Duodenal mucosa (tissue), 2 donors: Measurements from ENCODE around the gene CERS6.

ENCODE experiments used
- H3K27ac ChIP-seq: one replicate; pipeline ENCODE4 v1.7.0; 2013; ENCODE audit warnings: low read depth, low read length
- H3K27me3 ChIP-seq, 2 donors: one replicate each; pipeline ENCODE4 v1.7.0; 2013; ENCODE audit warnings: low read length in 2 of 2, control low read depth in 1 of 2; ENCODE audit not compliant: insufficient read depth in 2 of 2, control insufficient read depth in 1 of 2
- H3K36me3 ChIP-seq, 2 donors: one replicate each; pipeline ENCODE4 v1.7.0; 2013; ENCODE audit warnings: low read length in 2 of 2, control low read depth in 1 of 2; ENCODE audit not compliant: insufficient read depth in 2 of 2, control insufficient read depth in 1 of 2
- H3K4me1 ChIP-seq, 2 donors: one replicate each; pipeline ENCODE4 v1.7.0; 2013; ENCODE audit warnings: low read length in 2 of 2, control low read depth in 1 of 2; ENCODE audit not compliant: insufficient read depth in 2 of 2, control insufficient read depth in 1 of 2
- H3K4me3 ChIP-seq, 2 donors: one replicate each; pipeline ENCODE4 v1.7.0; 2013; ENCODE audit warnings: low read length in 2 of 2, low read depth in 1 of 2
- H3K9ac ChIP-seq, 2 donors: one replicate each; pipeline ENCODE4 v1.7.0; 2013; ENCODE audit warnings: low read length in 2 of 2, low read depth in 1 of 2
- H3K9me3 ChIP-seq, 2 donors: one replicate each; pipeline ENCODE4 v1.7.0; 2013; ENCODE audit warnings: low read length in 2 of 2, control low read depth in 1 of 2; ENCODE audit not compliant: control insufficient read depth in 1 of 2

CERS6 gene

DNA sequence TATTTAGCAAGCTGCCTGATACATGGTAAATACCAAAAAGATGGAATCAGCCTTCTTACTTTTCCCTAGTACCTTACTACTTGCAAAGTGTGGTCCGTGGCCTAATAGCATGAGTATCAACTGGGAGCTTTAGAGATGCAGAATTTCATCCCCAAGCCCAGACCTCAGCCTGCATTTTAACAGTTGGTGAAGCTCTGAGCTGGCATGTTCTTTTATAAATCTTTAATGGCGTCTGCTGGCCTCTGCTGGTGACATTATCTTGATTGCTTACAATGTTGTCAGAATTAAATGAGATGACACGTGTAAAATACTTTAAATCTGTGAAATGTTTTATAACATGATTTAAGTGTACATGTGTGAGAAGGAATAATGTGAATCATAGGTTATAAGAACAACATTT lies 231.2 kb downstream of the CERS6 start:
- Histone ChIP-seq H3K27ac (no peak overlapping the region), H3K4me3 (no peak overlapping the region), H3K27me3 (no peaks in the 10 kb centered on the region), H3K4me1 (peaks cover 3 to 16% of the 10 kb centered on the region in 2 donors), H3K36me3 (no peaks in the 10 kb centered on the region), H3K9ac (no peak overlapping the region), H3K9me3 (no peaks in the 10 kb centered on the region)

DNA sequence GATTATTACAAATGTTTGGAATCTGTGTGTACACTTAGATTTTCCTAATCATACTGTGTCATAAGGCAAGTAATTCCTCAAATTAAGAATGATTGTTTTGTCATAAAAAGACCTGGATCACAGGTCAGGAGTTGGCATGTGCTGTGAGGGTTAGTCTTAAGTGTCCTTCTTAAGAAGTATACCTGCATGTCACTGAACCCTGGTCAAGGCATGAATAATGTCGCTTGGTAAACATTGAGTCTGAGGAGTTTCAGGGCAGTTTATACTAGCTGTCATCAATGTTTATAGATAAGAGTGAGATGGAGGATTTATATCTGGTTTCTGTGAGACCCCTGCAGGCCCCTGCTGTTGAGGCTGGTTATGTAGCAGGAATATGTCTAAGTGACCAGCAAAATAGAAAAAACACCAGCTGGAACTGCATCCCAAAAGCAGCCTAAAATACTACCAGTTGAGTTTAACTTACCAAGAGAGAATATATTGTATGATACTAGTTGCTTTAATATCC lies 234.4 kb downstream of the CERS6 start:
- H3K27me3 ChIP-seq: no peaks in the 10 kb centered on the region

DNA sequence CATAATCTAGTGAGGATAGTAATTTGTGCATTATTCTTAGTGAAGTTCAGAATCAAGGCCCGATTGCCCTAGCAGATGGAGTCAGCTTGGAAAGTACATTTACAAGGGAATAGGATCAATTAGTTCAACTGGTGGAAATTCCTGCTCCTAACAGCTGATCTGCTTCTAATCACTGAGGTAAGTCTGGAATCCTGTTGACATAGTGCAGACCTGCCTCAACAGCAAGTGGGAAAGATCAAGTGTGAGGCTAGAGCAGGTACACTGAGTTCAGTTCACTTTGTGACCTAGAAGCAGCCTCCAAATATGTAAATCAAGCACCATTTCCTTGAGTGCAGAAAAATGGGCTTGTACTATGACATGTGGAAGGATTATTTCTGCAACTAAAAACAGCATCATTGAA lies 235.1 kb downstream of the CERS6 start:
- Histone ChIP-seq H3K4me3 (no peak overlapping the region), H3K9ac (no peak overlapping the region), H3K27ac (no peak overlapping the region), H3K9me3 (no peaks in the 10 kb centered on the region), H3K4me1 (peaks cover 3 to 24% of the 10 kb centered on the region in 2 donors), H3K27me3 (no peaks in the 10 kb centered on the region), H3K36me3 (peaks cover 0 to 9% of the 10 kb centered on the region in 2 donors)

More for the DNA sequence above, 234.4 kb downstream of the CERS6 start:
- Histone ChIP-seq H3K36me3 (peaks cover 0 to 3% of the 10 kb centered on the region in 2 donors), H3K4me1 (peaks cover 3 to 24% of the 10 kb centered on the region in 2 donors), H3K27ac (no peak overlapping the region), H3K4me3 (no peak overlapping the region), H3K9me3 (no peaks in the 10 kb centered on the region), H3K9ac (no peak overlapping the region)

DNA sequence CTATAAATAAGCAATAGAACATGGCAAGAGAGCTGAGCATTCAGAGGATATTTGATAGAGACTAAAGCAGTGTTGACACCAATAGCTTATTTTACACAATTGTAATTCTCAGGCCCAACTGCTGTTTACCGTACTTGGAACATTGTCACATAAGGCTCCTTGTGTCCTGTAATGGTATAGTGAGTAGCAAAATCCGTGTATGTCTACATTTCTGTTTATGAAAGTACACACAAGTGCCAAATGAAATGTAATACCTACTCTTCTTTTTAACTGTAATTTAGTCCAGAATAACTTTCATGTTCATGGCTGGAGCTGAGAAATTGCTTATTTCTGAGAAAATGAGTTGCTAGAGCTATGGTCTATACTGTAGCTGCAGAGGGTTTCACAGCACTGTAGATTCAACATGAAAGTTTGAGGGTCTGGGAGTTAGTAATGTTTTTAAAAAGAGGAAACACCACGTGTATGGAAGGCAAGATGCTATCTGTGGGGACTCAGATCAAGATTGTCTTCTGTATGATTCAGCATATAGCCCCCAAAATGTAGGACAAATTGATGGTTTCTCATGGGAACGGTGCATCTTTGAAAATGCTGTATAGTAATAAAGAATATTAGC lies 236.2 kb downstream of the CERS6 start:
- Histone ChIP-seq H3K4me3 (no peak overlapping the region), H3K9me3 (no peaks in the 10 kb centered on the region), H3K27me3 (no peaks in the 10 kb centered on the region), H3K4me1 (peaks cover 3 to 25% of the 10 kb centered on the region in 2 donors), H3K36me3 (peaks cover 0 to 11% of the 10 kb centered on the region in 2 donors), H3K9ac (no peak overlapping the region), H3K27ac (no peak overlapping the region)

DNA sequence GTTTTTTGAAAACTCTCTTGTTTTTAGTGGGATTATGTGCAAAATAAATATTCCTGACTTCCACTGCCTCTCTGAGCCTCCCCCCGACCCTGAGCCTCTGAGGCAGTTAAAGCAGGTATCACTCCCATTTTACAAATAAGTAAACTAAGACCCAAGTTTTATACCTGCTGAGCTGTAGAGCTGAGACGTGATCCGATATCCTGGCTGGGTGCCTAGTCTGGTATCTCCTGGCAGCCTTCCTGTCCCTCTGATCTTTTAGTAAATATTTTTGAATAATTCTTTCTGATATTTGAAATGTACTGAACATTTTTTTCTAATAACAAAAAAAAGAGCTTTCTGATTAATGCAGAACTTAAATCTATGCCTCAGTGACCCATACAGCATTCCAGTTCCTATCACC lies 238.1 kb downstream of the CERS6 start:
- H3K4me3 ChIP-seq: no peak overlapping the region
- H3K36me3 ChIP-seq: peaks cover 0 to 11% of the 10 kb centered on the region in 2 donors
- no peak overlapping the region for H3K27ac ChIP-seq
- no peaks in the 10 kb centered on the region for H3K27me3 ChIP-seq
- peaks cover 9 to 25% of the 10 kb centered on the region in 2 donors for H3K4me1 ChIP-seq
- H3K9me3 ChIP-seq: no peaks in the 10 kb centered on the region
- no peak overlapping the region for H3K9ac ChIP-seq

DNA sequence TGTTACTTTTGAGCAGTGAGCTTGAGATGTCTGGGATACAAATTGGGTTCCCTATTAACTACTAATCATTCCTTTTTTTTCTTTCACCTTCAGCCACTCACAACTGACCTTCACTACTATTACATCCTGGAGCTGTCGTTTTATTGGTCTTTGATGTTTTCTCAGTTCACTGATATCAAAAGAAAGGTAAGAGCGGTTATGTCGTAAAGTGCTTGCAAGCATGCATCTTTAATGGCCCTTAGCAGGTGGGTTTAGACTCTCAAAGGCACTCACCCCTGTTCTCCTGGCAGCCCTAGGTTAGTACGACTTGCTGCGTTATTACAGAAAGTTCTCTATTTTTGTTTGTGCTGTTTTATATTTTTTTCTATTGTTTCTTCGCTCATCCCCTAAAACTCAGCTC lies 238.8 kb downstream of the CERS6 start:
- Histone ChIP-seq H3K36me3 (peaks cover 0 to 11% of the 10 kb centered on the region in 2 donors), H3K27ac (no peak overlapping the region), H3K27me3 (no peaks in the 10 kb centered on the region), H3K9me3 (no peaks in the 10 kb centered on the region), H3K4me1 (peaks cover 11 to 32% of the 10 kb centered on the region in 2 donors), H3K4me3 (no peak overlapping the region), H3K9ac (no peak overlapping the region)

DNA sequence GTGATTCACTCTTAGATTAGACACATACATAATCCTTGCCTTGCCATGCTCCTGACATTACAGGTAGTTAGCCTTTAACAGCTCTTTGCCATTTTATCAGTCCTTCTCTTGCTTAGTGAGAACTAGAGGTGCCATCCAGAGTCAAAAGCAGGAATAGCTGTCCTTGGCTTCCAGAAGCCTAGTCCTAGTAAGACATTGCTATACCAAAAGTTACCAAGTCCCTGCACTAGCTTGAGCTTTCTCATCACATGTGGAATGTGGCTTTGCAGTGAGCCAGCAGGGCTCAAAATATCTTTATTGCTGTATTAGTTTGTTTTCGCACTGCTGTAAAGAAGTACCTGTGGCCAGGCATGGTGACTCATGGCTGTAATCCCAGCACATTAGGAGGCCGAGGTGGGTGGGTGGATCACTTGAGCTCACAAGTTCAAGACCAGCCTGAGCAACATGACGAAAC lies 241.6 kb downstream of the CERS6 start:
- Histone ChIP-seq H3K9me3 (no peaks in the 10 kb centered on the region), H3K27me3 (no peaks in the 10 kb centered on the region), H3K4me3 (no peak overlapping the region), H3K4me1 (peaks cover 25 to 43% of the 10 kb centered on the region in 2 donors), H3K9ac (no peak overlapping the region), H3K27ac (peak overlapping the region; percentile 6), H3K36me3 (peaks cover 0 to 11% of the 10 kb centered on the region in 2 donors)

DNA sequence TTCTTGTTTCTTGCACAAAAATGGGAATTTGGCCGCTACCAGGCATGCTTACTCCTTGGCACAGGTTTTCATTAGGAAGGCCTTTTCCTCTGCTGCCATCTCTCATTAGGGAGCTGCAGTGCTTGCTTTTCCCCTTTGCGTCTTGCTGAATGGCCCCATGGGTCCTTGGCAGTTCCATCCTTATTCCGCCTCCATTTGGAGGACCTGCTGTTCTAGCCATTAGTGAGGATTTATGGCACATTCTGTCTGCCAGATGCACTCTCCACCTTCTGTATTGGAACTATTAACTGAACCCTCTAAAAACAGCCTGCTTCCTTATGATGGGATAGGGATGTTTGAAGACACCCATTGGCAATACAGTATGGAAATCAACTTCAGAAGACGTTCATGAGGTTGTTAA lies 242.9 kb downstream of the CERS6 start:
- H3K4me1 ChIP-seq: peaks cover 32 to 49% of the 10 kb centered on the region in 2 donors
- H3K27ac ChIP-seq: no peak overlapping the region
- no peak overlapping the region for H3K9ac ChIP-seq
- peaks cover 0 to 11% of the 10 kb centered on the region in 2 donors for H3K36me3 ChIP-seq
- H3K4me3 ChIP-seq: no peak overlapping the region
- H3K27me3 ChIP-seq: no peaks in the 10 kb centered on the region
- no peaks in the 10 kb centered on the region for H3K9me3 ChIP-seq

DNA sequence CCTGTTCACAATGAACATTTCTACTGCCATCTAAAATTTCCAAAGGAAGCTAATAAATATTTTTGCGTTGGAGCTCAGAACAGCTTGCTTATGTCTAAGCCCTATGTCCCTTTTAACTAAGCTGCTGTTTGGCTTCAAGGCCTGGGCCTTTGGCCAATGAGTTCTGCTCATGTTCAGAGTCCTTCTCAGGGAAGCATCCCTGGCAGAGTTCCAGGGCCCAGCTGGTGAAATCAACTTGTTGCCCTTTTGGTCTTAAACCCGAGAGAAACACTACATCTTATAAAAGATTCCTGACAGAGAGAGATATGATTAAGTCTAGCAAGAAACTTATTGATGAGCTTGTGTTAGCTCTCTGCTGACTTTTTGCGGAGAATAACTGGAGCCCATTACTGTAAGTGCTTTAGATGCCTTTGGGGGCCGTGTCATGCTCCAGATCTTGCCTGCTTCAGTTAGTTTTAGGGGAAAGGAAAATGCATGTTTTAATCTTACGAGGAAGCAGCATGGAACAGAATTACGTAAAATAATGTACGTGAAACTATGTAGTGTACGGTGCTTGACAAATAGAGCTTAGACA lies 243.9 kb downstream of the CERS6 start:
- H3K9me3 ChIP-seq: no peaks in the 10 kb centered on the region
- no peaks in the 10 kb centered on the region for H3K27me3 ChIP-seq
- peaks cover 39 to 49% of the 10 kb centered on the region in 2 donors for H3K4me1 ChIP-seq
- H3K9ac ChIP-seq: no peak overlapping the region
- no peak overlapping the region for H3K4me3 ChIP-seq
- H3K36me3 ChIP-seq: peaks cover 0 to 11% of the 10 kb centered on the region in 2 donors
- no peak overlapping the region for H3K27ac ChIP-seq

DNA sequence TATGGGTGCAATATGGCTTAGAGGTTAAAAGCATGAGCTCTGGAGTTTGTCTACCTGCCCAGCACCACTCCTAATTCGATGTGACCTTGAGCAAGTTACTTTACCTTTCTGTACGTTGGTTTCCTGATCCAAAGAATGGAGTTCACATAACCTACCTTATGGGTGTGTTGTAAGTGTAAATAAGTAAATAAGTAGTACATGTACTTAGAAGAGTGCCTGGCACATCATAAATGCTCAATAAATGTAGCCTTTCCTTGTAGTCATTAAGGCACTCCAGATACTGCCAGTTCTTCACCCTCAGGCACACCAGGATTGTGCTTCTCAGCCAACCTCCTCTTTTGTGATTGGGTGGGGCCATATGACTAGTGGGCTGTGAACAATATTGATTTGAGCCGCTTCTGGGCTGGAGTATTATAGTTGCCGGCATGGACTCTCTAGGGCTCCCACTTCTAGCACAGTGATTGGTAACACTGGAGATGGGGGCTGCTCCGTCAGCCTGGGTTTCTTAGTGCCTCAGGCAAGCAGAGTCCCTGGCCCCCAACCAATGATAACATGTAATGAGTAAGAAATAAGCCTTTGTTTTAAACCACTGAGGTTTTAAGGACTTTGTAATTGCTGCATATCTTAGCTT lies 244.7 kb downstream of the CERS6 start:
- Histone ChIP-seq H3K27ac (no peak overlapping the region), H3K9ac (no peak overlapping the region), H3K36me3 (peaks cover 0 to 5% of the 10 kb centered on the region in 2 donors), H3K4me1 (peaks cover 47 to 55% of the 10 kb centered on the region in 2 donors), H3K27me3 (no peaks in the 10 kb centered on the region), H3K4me3 (no peak overlapping the region), H3K9me3 (no peaks in the 10 kb centered on the region)
